Astrocyte of the hippocampus (primary cell): Measurements from ENCODE around the gene LLGL1.

Source experiments
- DNase-seq: peaks from one replicate; pipeline ENCODE4 v3.0.0; 2011; ENCODE audit warnings: low read depth, low spot score

Gene LLGL1

DNA sequence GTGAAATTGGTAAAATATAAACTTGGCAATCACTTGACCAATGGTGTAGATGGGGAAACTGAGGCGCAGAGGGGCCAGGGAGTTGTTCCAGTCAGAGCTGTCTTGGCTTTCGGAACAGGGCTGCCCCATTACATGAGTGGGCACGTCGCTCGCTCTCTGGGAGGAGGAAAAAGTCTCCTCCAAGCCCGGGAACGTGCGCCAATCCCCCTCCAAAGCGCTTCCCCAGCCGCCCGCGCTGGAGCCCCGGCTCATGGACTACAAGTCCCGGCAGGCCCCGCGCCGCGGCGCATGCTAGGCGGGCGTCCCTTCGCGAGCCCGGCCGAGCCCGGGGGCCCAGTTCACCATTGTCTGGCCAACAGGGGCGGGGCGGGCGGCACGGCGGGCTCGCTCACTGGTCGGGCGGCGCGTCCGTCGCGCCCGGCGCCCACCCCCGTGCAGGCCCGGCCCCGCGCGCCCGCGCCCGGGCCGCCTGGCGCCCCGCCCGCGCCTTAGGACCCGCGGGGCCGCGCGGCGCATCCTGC, at the start of gene LLGL1:
Gene LLGL1, plus strand, starts transcription at position 515 of the 521 bp plus-strand sequence. CDS start 48 bp downstream, outside the sequence.
- peak; percentile 99 for DNase-seq

DNA sequence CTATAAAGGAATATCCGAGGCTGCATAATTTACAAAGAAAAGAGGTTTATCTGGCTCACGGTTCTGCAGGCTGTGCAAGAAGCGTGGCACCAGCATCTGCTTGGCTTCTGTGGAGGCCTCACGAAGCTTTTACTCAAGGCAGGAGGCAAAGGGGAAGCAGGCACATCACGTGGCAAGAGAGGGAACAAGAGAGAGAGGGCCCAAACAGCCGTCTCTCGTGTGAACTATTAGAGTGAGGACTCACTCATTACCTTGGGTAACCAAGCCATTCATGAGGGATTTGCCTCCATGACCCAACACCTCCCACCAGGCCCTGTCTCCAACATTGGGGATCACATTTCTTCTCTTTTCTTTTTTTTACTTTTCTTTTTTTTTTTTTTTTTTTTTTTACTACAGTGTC, 49.3 kb upstream of the LLGL1 start:
- no peak for DNase-seq

DNA sequence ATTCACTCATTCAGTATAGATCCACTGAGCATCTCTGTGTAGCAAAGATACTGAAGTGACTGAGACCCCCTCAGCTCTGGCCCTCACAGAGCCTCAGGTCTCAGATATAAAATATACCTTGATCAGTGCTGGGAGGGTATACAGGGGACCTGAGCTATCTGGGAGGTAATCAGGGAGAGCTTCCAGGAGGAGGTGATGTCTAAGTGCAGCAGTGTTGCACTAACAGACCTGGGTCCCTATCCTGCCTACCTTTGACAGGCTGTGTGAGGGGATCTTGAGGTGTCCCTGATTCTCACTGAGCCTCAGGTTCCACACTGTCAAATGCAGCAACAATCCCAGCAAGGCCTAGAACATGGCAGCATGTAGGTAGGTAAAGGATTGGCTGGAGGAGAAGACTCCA, 48.3 kb upstream of the LLGL1 start:
- no peak for DNase-seq

DNA sequence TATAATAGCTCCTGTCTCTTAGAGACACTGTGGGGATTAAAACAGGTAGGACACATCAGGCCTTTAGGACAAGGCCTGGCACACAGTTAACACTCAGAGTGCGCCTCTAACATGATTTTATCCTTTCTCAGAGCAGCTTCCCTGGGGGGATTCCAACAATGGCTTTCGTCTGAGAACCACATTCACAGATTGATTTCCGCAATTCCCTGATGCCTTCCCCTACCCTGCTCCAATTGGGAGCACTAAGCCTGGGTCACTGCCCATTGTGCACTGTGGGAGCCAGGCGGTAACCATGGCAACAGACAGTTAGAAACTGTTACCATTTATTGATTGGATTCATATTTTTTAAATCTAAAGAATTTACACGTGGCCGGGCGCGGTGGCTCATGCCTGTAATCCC, 47.7 kb upstream of the LLGL1 start:
- no peak for DNase-seq

DNA sequence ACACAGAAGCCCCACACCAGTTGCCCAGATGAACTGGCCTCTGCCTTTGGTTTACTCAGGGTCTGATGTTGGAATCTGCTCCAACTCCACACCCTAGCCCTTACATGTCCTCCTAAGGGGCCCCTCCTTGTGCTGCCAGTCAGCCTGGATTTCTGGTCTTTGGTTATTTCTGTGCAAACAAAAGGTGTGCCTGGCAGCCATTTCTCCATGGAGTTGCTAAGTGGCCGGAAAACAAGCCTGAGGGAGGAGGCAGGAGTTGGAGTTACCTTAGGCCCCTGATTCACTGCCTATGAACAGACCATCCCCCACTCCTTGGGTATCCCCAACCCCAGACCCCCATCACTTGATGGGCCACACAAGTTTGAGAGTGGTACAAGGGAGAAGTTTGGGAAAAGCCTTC, 46.2 kb upstream of the LLGL1 start:
- DNase-seq: no peak

DNA sequence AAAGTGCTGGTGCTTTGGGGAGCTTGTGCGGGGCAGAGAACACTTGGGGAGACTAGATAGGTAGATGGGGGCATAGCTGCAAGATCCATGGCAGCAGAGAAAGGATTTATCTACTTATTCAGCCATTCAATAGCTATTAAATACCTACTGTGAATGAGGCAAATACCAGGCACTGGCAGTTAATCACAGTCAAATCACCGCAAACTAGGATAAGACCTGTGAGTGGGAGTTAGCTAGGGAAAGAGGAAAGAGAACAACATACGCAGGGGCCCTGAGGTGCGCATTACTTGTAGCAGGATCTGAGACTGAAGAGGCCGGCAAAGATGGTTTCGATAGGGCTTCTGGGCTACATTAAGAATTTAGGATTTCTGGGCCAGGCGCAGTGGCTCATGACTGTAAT, 45.6 kb upstream of the LLGL1 start:
- no peak for DNase-seq

DNA sequence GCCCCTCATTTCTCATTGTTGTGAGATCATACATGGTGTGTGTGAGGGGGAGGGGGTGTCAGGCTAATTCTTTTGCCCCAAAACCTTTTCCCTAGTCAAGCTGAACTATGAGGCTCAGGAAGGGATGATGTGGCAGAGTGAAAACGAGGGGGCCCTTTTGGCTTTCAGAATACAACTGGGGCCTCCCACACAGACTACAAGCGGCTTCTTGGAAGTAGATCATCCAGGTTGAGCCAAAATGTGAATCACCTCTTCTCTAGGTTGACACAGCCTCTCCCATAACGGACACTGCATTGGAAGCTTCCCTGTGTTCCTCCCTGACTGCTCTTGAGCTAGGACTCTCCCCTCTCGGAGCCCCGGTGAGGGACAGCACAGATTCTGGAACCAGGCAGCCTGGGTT, 44.1 kb upstream of the LLGL1 start:
- no peak for DNase-seq

DNA sequence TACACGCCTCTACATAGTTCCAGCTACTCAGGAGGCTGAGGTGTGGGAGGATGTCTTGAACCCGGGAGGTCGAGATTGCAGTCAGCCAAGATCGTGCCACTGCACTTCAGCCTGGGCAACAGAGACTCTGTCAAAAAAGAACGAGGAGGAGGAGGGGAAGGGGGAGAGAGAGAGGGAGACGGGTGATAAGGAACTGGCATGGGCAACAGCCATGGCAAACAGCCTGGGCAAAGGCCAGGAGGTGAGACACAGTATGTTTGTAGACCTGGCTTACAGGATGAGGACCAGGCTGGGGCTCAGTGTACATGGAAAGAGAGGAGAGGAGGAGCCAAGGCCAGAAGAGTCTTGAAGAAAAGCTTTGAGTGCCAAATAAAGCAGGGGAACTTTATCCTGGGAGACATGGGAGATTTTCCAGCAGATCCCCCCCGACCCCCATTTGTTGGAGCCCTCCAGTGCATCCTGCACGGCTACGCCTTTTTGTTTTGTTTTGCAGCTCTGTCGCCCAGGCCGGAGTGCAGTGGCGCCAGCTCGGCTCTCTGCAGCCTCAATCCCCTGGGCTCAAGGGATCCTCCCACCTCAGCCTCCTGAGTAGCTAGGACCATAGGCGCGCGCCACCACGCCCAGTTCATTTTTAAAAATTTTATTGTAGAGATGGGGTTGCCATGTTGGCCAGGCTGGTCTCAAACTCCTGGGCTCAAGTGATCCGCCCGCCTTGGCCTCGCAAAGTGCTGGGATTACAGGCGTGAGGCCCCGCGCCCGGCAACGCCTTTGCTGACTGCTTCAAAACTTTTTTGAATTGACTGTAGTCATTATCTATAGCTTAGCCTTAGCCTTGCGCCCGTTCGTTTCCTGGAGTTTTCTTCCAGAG, 43.1 kb upstream of the LLGL1 start:
- DNase-seq: no peak

DNA sequence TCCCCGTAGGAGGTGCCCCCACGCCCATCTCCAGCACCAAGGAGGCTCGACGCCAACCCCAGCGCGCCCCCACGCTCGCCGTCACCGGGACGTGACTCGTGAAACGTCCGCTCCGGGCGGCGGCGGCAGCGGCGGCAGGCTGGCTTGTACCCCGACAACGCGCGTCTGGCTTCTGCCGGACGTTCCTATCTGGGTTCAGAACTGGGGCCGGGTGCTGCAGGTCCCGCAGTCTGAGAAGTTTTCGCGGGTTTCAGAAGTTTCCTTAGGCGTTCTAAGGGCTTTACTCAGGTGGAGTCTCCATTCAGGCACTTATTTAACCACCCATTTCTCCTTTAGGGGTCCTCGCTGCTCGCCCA, 42.5 kb upstream of the LLGL1 start:
- DNase-seq: no peak

DNA sequence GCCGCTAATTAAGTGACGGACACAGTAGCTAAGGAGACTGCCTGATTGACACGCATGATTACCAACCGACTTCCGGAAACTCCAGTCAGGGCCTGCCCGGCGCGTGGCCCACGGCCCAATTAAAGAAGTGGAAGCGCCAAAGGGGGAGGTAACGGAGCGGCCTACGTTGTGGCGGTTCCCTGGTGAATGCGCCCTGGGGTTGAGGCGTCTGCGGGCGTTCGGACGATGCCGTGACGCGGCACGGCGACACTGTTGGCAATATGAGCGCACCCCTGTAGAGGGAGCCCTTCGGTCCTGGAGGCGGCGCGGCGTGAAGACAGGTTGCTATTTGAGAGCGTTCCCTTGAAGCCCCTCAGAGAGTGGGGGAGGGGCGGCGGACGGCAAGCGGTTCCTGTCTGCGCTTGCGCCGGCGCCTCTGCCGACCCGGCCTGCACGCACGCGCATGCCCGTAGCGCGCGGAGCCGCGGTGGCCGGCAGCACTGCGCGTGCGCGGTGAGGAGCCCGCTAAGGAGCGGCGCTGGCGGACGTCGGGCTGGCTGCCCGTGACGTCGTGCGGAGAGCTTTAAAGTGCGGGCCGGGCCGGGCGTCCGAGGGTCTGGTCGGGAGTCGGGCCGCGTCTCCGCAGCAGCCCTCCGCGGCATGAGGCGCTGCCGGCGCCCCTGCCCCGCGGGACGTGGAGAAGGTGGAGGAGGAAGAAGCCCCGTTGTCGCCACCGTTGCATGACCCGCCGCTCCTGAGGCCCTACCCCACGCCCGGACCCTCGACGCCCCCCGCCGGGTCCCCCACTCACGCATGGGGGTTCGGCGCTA, 41.9 kb upstream of the LLGL1 start, which contains the start of gene ALKBH5:
Gene ALKBH5, plus strand, starts transcription at position 495 of the 809 bp plus-strand sequence. CDS start 416 bp downstream, outside the sequence.
- DNase-seq: peak; percentile 100

DNA sequence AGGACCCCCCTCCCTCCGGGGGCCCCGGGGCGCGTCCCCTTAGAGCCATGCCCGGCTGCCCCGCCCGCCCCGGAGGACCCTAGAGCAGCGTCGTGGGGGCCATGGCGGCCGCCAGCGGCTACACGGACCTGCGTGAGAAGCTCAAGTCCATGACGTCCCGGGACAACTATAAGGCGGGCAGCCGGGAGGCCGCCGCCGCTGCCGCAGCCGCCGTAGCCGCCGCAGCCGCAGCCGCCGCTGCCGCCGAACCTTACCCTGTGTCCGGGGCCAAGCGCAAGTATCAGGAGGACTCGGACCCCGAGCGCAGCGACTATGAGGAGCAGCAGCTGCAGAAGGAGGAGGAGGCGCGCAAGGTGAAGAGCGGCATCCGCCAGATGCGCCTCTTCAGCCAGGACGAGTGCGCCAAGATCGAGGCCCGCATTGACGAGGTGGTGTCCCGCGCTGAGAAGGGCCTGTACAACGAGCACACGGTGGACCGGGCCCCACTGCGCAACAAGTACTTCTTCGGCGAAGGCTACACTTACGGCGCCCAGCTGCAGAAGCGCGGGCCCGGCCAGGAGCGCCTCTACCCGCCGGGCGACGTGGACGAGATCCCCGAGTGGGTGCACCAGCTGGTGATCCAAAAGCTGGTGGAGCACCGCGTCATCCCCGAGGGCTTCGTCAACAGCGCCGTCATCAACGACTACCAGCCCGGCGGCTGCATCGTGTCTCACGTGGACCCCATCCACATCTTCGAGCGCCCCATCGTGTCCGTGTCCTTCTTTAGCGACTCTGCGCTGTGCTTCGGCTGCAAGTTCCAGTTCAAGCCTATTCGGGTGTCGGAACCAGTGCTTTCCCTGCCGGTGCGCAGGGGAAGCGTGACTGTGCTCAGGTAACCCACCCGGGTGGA, 41.0 kb upstream of the LLGL1 start:
- DNase-seq: peak; percentile 58

DNA sequence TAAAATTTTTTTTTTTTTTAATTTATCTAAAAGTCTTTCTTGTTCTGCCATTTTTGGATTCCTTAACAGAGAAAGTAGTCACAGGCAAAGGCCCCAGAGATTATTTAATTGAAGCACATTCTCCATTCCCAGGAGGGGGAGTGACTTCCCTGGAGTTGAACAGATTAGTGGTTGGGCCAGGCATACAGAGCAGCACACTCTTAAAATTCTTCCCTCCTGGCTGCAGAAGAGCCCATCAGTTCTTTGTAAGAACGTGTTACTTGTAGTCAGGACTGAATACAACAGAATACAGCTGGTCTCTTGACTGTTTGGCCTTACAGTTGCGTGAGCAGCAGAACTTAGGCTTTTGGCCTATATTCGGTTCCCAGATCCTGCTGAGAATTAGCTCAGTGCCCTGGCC, 40.0 kb upstream of the LLGL1 start:
- peak; percentile 59 for DNase-seq

DNA sequence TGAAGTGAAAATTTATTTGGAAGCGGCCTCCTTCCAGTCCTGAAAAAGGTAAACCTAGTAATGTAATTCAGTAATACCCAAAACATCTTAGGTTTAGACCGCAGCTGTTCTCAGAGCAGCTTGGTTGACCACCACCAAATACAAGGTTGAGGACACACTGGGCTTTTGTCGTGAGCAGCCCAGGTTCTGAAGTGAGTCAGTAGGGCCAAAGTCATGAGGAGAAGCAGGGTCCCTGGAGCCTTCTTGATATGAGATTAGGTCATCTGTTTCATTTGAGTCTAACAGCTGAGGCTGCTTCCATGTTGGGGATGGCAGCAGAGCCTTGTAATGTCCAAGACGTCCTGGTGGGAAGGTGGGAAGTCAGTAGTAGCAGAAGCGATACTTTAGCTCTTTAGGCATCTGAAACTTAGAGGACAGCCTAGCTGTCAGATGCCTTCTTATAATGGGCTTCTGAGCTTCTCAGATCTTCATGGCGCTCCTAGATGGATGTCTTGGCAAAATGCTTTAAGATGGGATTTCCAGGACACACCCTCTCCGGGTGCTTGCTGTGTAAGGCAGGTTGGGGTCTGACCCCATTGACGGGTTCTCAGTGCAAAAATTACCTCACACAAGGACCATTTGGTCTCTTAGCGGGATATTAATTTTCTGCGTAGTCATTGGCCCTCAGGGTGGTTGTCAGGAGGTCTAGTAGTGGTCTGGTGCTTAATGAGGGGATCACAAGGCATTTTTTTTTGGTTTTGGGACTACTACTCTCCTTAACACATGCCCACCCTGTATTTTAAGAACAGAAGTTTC, 39.4 kb upstream of the LLGL1 start:
- DNase-seq: peak; percentile 16

DNA sequence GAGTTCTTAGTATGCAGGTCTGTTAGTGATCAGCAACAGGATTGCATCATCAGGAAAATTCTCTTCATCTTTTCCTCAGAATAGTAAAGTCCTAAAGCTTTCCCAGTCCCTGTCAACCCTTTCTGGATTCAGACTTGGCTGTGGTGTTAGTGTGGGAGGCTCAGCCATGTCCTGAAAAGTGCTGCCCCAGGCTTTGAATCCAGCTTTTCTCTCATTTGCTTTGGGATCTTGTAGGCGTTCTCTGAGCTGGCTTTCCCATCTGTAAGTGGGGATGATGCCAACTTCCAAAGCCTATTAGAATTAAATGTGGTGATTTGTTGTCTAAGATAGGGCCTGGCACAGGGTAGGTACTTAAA, 38.8 kb upstream of the LLGL1 start:
- DNase-seq: peak; percentile 50

DNA sequence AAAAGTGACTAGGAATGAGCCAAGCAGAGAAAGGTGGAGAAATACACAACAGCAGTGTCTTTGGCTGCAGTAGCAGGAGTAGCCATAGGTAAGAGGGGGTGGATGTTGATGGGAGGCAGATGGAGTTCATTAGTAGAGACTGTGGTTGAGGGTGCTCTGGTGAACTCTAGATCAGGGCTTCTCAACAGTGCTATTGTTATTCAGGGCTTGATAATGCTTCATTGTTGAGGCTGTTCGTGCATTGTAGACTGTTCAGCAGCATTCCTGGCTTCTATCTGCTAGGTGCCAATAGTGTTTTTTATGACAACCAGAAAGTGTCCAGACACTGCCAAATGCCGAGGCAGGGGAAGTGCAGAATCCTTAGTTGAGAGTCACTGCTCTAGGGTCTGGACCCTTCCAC, 38.2 kb upstream of the LLGL1 start:
- no peak for DNase-seq

DNA sequence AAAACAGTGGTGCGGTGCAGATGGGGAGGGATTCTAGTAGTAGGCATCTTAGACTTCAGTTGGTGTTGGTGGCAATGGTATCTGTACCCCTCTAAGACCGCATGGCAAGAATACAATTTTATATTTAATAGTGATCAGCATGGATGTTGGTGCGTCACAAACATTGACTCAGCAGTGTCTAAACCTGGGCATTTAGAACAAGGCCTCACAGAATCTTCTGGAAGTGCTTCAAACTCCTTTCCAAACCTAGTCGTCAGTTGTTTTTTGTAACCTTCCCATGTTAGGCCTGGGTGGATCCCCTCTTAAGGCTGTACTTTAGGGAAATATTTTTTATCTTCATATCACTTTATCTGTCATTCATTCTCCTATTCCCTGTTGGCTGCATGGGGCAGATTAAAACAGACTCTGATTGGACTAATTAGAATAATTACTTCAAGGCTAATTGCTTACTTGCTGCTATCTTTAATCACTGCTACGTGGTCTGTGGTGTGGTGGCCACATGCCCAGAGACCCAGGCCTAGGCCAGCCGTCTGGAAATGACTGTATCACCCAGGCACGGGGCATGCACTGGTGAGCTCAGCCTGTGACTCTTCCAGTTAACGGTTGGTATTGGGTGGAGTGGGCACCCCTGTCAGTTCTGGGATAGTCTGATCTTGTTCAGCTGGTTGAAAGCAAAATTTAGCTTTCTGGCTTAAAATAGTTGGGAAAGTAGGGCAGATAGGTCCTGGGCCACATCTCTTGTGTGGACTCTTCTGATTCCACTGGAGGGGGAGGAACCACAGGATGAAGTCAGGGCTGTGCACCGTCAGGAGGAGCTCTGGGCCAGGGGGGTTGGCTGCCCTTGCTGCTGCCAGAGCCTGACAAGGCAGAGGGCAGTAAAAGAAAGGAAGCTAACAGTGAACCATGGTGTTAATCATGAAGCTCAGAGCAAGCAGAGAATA, 37.3 kb upstream of the LLGL1 start:
- peak; percentile 66 for DNase-seq

DNA sequence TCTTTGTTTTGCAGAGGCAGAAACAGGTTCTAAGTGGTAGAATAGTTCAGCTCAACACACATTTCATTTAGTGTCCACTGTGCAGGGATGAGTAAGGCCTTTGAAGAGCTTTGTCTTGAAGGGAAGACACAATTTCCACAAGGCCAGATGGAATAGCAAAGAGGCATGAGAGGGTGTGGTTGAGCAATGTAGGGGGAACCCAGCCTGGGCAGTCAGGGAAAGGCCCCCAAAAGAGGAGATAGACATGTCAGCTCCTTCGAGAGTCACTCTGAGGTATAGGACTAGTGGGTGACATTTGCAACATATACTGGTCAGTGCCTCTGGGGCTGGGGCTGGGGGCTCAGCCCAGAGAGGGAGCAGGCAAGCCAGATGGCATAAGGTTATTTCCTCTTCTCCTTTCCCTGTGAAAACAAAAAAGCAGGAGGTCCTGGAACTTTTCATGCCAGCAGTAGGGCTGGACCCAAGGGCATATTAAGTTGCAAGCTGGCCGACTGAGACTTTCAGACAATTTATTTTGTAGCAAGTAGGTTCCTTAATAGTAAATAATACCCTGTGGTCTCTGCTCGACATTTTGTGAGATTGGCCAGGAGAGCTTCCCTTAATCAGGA, 34.7 kb upstream of the LLGL1 start:
- no peak for DNase-seq

DNA sequence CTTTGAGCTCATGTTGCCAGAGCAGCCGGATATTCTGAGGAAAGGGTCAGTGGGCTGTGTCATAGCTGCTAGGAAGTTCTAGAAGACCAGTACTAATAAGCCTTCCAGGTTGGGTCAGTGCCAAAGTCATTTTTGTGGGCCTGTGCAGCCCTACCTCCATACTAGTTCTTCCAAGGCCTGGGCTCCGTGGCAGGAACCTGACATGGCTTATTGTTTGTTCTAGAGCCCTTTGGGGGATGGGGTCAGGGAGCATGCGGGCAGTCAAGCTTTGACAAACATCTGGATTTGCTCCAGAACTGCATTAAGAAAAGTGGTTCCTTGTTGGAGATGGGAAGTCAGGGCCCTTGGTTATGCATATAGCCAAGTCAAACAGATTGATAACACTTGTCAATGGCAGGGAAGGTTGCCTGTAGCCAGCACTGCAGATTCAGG, 34.2 kb upstream of the LLGL1 start:
- DNase-seq: peak; percentile 20

DNA sequence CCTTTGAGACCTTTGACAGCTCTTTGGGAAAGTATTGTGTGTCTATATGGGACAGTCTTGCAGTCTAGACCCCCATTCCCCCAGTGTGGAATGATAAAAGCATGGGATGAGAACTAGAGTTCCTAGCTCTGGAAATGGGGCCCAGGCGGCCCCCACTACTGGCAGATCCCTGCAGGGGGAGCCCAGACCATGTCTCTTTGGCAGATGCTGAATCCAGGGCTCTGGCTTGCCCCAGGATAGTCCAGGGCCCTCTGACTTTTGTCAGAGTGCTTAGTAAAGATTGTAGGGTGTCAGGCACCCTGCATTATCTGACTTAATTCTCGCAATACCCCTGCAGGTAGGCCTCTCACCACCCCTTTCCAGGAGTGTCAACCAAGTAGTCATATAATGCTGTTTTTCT, 33.5 kb upstream of the LLGL1 start:
- DNase-seq: no peak
